Transverse colon (tissue), 4 donors: Measurements from ENCODE around the gene FBLN5. TPM values are rescaled to one million over a fixed set of nuclear protein-coding genes. Genes with fewer than 3 reads are reported as not detected.

Source experiments
- DNase-seq: peaks from one replicate; pipeline ENCODE4 v3.0.0-alpha.2; 2019
- H3K27ac ChIP-seq, 4 donors: fragments of 200-600 bp; sonication (generic); 2 replicates each; pipeline ENCODE4 v1.5.1; 2016 to 2018; ENCODE audit warnings: inconsistent platforms in 4 of 4
- H3K27me3 ChIP-seq: fragments of 200-600 bp; sonication (generic); 2 replicates; pipeline ENCODE4 v1.5.1; 2017; ENCODE audit warnings: inconsistent platforms
- H3K36me3 ChIP-seq, 4 donors: fragments of 200-600 bp; sonication (generic); 2 replicates each; pipeline ENCODE4 v1.5.1; 2017 to 2019; ENCODE audit warnings: inconsistent platforms in 4 of 4
- H3K4me1 ChIP-seq, 4 donors: fragments of 200-600 bp; sonication (generic); 2 replicates each; pipeline ENCODE4 v1.5.1; 2017 to 2020; ENCODE audit warnings: inconsistent platforms in 4 of 4
- H3K4me3 ChIP-seq, 4 donors: fragments of 200-600 bp; sonication (generic); 1 replicate in 1 of 4; 2 replicates in 3 of 4; pipeline versions ENCODE4 v1.5.1 to v1.6.1; 2017 to 2019; ENCODE audit warnings: inconsistent platforms in 4 of 4
- H3K9me3 ChIP-seq, 2 donors: fragments of 200-600 bp; sonication (generic); 2 replicates each; pipeline ENCODE4 v1.5.1; 2017 to 2019; ENCODE audit warnings: inconsistent platforms in 2 of 2
- CTCF ChIP-seq, 5 experiments: fragments of 200-600 bp in 3 of 5; fragments of 450-650 bp in 2 of 5; sonication (generic) in 3 of 5; IDR thresholded peaks; 1 replicate in 2 of 5; 2 replicates in 3 of 5; pipeline ENCODE4 v1.5.1; 2016 to 2017; ENCODE audit warnings: antibody characterized with exemption in 5 of 5, inconsistent platforms in 3 of 5, mild to moderate bottlenecking in 2 of 5, moderate library complexity in 1 of 5
- EP300 ChIP-seq: sonication (generic); formaldehyde crosslinking; IDR thresholded peaks from one replicate; pipeline ENCODE4 v1.6.1; 2017; ENCODE audit warnings: antibody characterized with exemption, low read depth
- POLR2A ChIP-seq: fragments of 450-650 bp; IDR thresholded peaks from one replicate; pipeline ENCODE4 v1.6.1; 2016; ENCODE audit warnings: antibody characterized with exemption, mild to moderate bottlenecking, moderate library complexity
- POLR2AphosphoS5 ChIP-seq, 3 donors: sonication (generic); formaldehyde crosslinking; IDR thresholded peaks; one replicate each; pipeline ENCODE4 v1.6.1; 2016; ENCODE audit warnings: antibody characterized with exemption in 3 of 3
- WGBS, 2 donors: methylation state at CpG; one replicate each; pipeline ENCODE4 v1.1.5; 2018; ENCODE audit warnings: low coverage in 1 of 2; 5-methylcytosine and 5-hydroxymethylcytosine counted together
- in situ Hi-C, 4 donors: fragments of 200-750 bp; cut with MboI; loops; one replicate each; pipeline versions ENCODE4 v1.15.0 to v1.15.1; 2017; ENCODE audit warnings: low sequenced_read_pairs in 3 of 4, low pct_ligation_motif_present in 1 of 4, low pct_unique_long_range_greater_than_20kb in 1 of 4
- intact Hi-C: fragments of 100-400 bp; cut with DNase I; formaldehyde crosslinking; loops from one replicate; pipeline ENCODE4 v1.15.1; 2023; ENCODE audit warnings: low total_unique reads
- total RNA-seq, 4 donors: library from RNA; depleted of rRNA; stranded (reverse); fragments of >200 nt; gene quantifications; one replicate each; pipeline ENCODE4 v1.1.0, GENCODE V29; 2016

Gene FBLN5
- total RNA-seq, 4 donors from 2014 or later, result 14.6 to 120 (median 38.7) TPM

- Histone ChIP-seq H3K36me3 (peaks cover 0 to 26% (median 6%) of the 10 kb centered on the region in 4 donors), H3K27me3 (no peaks in the 10 kb centered on the region), H3K4me1 (no peaks in the 10 kb centered on the region), H3K27ac (no peak overlapping the region), H3K4me3 (no peak overlapping the region), H3K9me3 (no peaks in the 10 kb centered on the region)
- no peak for DNase-seq
- in situ Hi-C loops (no loop called here), intact Hi-C loops (no loop called here)
- TF ChIP-seq EP300 (no peak), POLR2AphosphoS5 (IDR thresholded peaks at IDR 0.05) (no peak), POLR2A (no peak), CTCF (IDR thresholded peaks at IDR 0.05) (no peak)
- 90 to 93% methylated on average over 5 of the region's 5 CpGs for WGBS, 2 donors
Measured at GRCh38 chr14:91977884-91978283, 30.4 kb upstream of the FBLN5 start.

- H3K9me3 ChIP-seq, result no peaks in the 10 kb centered on the region
- H3K4me1 ChIP-seq, result no peaks in the 10 kb centered on the region
- in situ Hi-C loops, result no loop called here
- DNase-seq, result no peak
- H3K27ac ChIP-seq, result no peak overlapping the region
- H3K27me3 ChIP-seq, result no peaks in the 10 kb centered on the region
- no peak for TF ChIP-seq EP300
- no peak overlapping the region for H3K4me3 ChIP-seq
- intact Hi-C loops, result no loop called here
- peaks cover 0 to 44% (median 16%) of the 10 kb centered on the region in 4 donors for H3K36me3 ChIP-seq
Measured at GRCh38 chr14:91975763-91976162, 28.3 kb upstream of the FBLN5 start.

GRCh38 chr14:91971188-91971778, 23.8 kb upstream of the FBLN5 start:
- no peaks in the 10 kb centered on the region for H3K27me3 ChIP-seq
- WGBS, 2 donors, result 96 to 100% methylated on average over 2 of the region's 2 CpGs
- in situ Hi-C loops (no loop called here), intact Hi-C loops (no loop called here)
- DNase-seq, result no peak
- no peak overlapping the region for H3K4me3 ChIP-seq
- peaks cover 0 to 66% (median 27%) of the 10 kb centered on the region in 4 donors for H3K36me3 ChIP-seq
- H3K9me3 ChIP-seq, result no peaks in the 10 kb centered on the region
- no peak overlapping the region for H3K27ac ChIP-seq
- TF ChIP-seq CTCF (IDR thresholded peaks at IDR 0.05) (no peak), EP300 (no peak), POLR2AphosphoS5 (IDR thresholded peaks at IDR 0.05) (no peak), POLR2A (no peak)
- H3K4me1 ChIP-seq, result no peaks in the 10 kb centered on the region

- DNase-seq, result no peak
- no peaks in the 10 kb centered on the region for H3K4me1 ChIP-seq
- no peak overlapping the region for H3K27ac ChIP-seq
- in situ Hi-C loops (no loop called here), intact Hi-C loops (no loop called here)
- no peaks in the 10 kb centered on the region for H3K9me3 ChIP-seq
- TF ChIP-seq EP300 (no peak), POLR2A (no peak), CTCF (IDR thresholded peaks at IDR 0.05) (no peak), POLR2AphosphoS5 (IDR thresholded peaks at IDR 0.05) (no peak)
- H3K4me3 ChIP-seq, result no peak overlapping the region
- peaks cover 0 to 42% (median 21%) of the 10 kb centered on the region in 4 donors for H3K36me3 ChIP-seq
- no peaks in the 10 kb centered on the region for H3K27me3 ChIP-seq
- 76 to 81% methylated on average over 5 to 6 of the region's 6 CpGs for WGBS, 2 donors
Measured at GRCh38 chr14:91968280-91968679, 20.8 kb upstream of the FBLN5 start.

- H3K27ac ChIP-seq, result no peak overlapping the region
- TF ChIP-seq POLR2A (no peak), EP300 (no peak), POLR2AphosphoS5 (IDR thresholded peaks at IDR 0.05) (no peak), CTCF (IDR thresholded peaks at IDR 0.05) (no peak)
- WGBS, 2 donors, result 88 to 90% methylated on average over 4 of the region's 4 CpGs
- no peaks in the 10 kb centered on the region for H3K27me3 ChIP-seq
- H3K4me3 ChIP-seq, result no peak overlapping the region
- H3K4me1 ChIP-seq, result no peaks in the 10 kb centered on the region
- no peaks in the 10 kb centered on the region for H3K9me3 ChIP-seq
- in situ Hi-C loops (no loop called here), intact Hi-C loops (no loop called here)
- peaks cover 0 to 15% (median 6%) of the 10 kb centered on the region in 4 donors for H3K36me3 ChIP-seq
- no peak for DNase-seq
Measured at GRCh38 chr14:91964724-91965123, 17.2 kb upstream of the FBLN5 start.
